ENCODE measurements around the gene AKR1A1.
"Not testable (repeated sequence)": the region's sequence is repeated elsewhere in the genome, so short reads cannot be mapped to it uniquely, and the experiment has no call there.

AKR1A1 gene

GRCh38 chr1:45521413-45522323, 29.0 kb upstream of the AKR1A1 start, which contains the start of gene PRDX1:
PRDX1 (minus strand) TSS chr1:45521884; CDS start chr1:45519043, 2,841 bp downstream.
- TF ChIP-seq, protein P1, sequence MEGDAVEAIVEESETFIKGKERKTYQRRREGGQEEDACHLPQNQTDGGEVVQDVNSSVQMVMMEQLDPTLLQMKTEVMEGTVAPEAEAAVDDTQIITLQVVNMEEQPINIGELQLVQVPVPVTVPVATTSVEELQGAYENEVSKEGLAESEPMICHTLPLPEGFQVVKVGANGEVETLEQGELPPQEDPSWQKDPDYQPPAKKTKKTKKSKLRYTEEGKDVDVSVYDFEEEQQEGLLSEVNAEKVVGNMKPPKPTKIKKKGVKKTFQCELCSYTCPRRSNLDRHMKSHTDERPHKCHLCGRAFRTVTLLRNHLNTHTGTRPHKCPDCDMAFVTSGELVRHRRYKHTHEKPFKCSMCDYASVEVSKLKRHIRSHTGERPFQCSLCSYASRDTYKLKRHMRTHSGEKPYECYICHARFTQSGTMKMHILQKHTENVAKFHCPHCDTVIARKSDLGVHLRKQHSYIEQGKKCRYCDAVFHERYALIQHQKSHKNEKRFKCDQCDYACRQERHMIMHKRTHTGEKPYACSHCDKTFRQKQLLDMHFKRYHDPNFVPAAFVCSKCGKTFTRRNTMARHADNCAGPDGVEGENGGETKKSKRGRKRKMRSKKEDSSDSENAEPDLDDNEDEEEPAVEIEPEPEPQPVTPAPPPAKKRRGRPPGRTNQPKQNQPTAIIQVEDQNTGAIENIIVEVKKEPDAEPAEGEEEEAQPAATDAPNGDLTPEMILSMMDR (IDR thresholded peaks at IDR 0.05; ENCODE audit: low read depth, low read length, poor library complexity, severe bottlenecking), result peak; percentile 29
- TF ChIP-seq EZH2phosphoT487 (IDR thresholded peaks at IDR 0.05; ENCODE audit: borderline replicate concordance, low read length), result no peak
- Histone ChIP-seq H3F3A (ENCODE audit: control insufficient read depth, insufficient read depth) (0 out of 2 replicates have a peak, but pooled peaks cover 4% of the 10 kb centered on the region), H3K4me2 (ENCODE audit: low read length) (peak within 1 kb of the TSS; percentile 86), H3K4me3 (ENCODE audit: low read length) (peak within 1 kb of the TSS; percentile 97), H3K4me1 (ENCODE audit: control insufficient read depth, low read length) (peaks cover 50% of the 10 kb centered on the region), H3K36me3 (ENCODE audit: control insufficient read depth, low read length) (peaks cover 42% of the 10 kb centered on the region), H3K79me2 (ENCODE audit: control insufficient read depth, low read length) (peaks cover 52% of the 10 kb centered on the region), H3K27me3 (ENCODE audit: control insufficient read depth, low read length) (no peaks in the 10 kb centered on the region; the same call in 1 of the 2 replicates), H4K20me1 (ENCODE audit: control insufficient read depth, insufficient read depth, low read depth, low read length) (peaks cover 10% of the 10 kb centered on the region; the same call in 1 of the 2 replicates), H3K9me2 (replicated peaks; ENCODE audit: control insufficient read depth, low read length) (no peaks in the 10 kb centered on the region), H3K9me3 (ENCODE audit: control insufficient read depth, insufficient read depth, low read length) (no peaks in the 10 kb centered on the region), H3K27ac (ENCODE audit: low read depth, low read length) (peak within 1 kb of the TSS; percentile 77)

DNA sequence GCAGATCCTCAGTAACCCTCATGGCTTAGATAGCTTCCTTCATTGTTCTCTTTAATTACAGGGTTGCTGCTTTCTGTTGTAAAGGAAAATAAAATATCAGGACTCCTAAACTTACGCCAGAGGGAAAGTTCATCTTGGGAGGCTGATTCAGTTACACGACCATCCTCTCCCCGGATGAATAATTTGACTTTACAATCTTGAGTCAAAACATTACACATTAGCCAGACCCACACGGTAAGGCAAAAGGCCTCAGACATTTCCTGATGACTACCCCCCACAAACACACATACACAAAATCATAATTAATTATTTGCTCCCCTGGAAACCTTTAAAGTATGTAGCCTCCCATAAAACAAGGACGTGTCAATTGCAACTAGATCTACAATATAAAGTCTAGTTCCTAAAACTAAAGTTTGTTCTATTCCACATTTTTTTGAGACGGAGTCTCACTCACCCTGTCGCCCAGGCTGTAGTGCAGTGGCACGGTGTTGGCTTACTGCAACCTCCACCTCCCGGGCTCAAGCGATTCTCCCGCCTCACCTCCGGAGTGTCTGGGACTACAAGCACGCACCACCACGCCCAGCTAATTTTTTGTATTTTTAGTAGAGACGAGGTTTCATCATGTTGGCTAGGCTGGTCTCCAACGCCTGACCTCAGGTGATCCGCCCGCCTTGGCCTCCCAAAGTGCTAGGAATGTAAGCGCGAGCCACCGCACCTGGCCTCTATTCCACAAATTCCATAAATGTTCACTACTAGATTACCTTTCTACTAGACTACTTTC, 28.1 kb upstream of the AKR1A1 start:
- Histone ChIP-seq H3K36me3 (ENCODE audit: control insufficient read depth, low read length) (peaks cover 34% of the 10 kb centered on the region), H3K4me3 (ENCODE audit: low read length) (peak overlapping the region; percentile 97), H3K4me2 (ENCODE audit: low read length) (peak overlapping the region; percentile 86), H3K4me1 (ENCODE audit: control insufficient read depth, low read length) (peaks cover 50% of the 10 kb centered on the region), H3K27me3 (ENCODE audit: control insufficient read depth, low read length) (no peaks in the 10 kb centered on the region; the same call in 1 of the 2 replicates), H3K9me3 (ENCODE audit: control insufficient read depth, insufficient read depth, low read length) (no peaks in the 10 kb centered on the region), H3K79me2 (ENCODE audit: control insufficient read depth, low read length) (peaks cover 44% of the 10 kb centered on the region), H3K27ac (ENCODE audit: low read depth, low read length) (peak overlapping the region; percentile 77), H4K20me1 (ENCODE audit: control insufficient read depth, insufficient read depth, low read depth, low read length) (peaks cover 10% of the 10 kb centered on the region; the same call in 1 of the 2 replicates), H3K9me2 (replicated peaks; ENCODE audit: control insufficient read depth, low read length) (no peaks in the 10 kb centered on the region), H3F3A (ENCODE audit: control insufficient read depth, insufficient read depth) (0 out of 2 replicates have a peak, but pooled peaks cover 4% of the 10 kb centered on the region)
- no peak for TF ChIP-seq EZH2phosphoT487 (IDR thresholded peaks at IDR 0.05; ENCODE audit: borderline replicate concordance, low read length)
- TF ChIP-seq, protein P1 (IDR thresholded peaks at IDR 0.05; ENCODE audit: low read depth, low read length, poor library complexity, severe bottlenecking), result no peak

- H3K4me1 ChIP-seq (ENCODE audit: control insufficient read depth, low read length), result peaks cover 42% of the 10 kb centered on the region
- not testable (repeated sequence) for H3K27ac ChIP-seq (ENCODE audit: low read depth, low read length); H3K4me3 ChIP-seq (ENCODE audit: low read length); H3K4me2 ChIP-seq (ENCODE audit: low read length); H3K9me2 ChIP-seq (replicated peaks; ENCODE audit: control insufficient read depth, low read length); H3K27me3 ChIP-seq (ENCODE audit: control insufficient read depth, low read length); H3F3A ChIP-seq (ENCODE audit: control insufficient read depth, insufficient read depth); H4K20me1 ChIP-seq (ENCODE audit: control insufficient read depth, insufficient read depth, low read depth, low read length); H3K9me3 ChIP-seq (ENCODE audit: control insufficient read depth, insufficient read depth, low read length)
- H3K36me3 ChIP-seq (ENCODE audit: control insufficient read depth, low read length), result peaks cover 26% of the 10 kb centered on the region
- H3K79me2 ChIP-seq (ENCODE audit: control insufficient read depth, low read length), result peaks cover 36% of the 10 kb centered on the region
These were observed 27.1 kb upstream of the AKR1A1 start for GRCh38 chr1:45523516-45523915.

DNA sequence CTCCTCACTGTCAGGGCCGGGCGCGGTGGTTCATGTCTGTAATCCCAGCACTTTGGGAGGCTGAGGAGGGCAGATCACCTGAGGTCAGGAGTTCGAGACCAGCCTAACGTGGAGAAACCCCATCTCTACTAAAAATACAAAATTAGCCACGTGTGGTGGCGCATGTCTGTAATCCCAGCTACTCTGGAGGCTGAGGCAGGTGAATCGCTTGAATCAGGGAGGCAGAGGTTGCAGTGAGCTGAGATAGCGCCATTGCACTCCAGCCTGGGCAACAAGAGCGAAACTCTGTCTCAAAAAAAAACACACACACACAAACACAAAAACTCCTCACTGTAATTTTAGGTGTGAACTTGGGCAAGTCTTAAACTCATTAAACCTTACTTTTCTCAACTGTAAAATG, 26.7 kb upstream of the AKR1A1 start:
- H3K9me2 ChIP-seq (replicated peaks; ENCODE audit: control insufficient read depth, low read length); H3K27me3 ChIP-seq (ENCODE audit: control insufficient read depth, low read length); H4K20me1 ChIP-seq (ENCODE audit: control insufficient read depth, insufficient read depth, low read depth, low read length); H3K4me3 ChIP-seq (ENCODE audit: low read length); H3K4me2 ChIP-seq (ENCODE audit: low read length); H3K9me3 ChIP-seq (ENCODE audit: control insufficient read depth, insufficient read depth, low read length); H3K27ac ChIP-seq (ENCODE audit: low read depth, low read length); H3F3A ChIP-seq (ENCODE audit: control insufficient read depth, insufficient read depth): not testable (repeated sequence)
- H3K36me3 ChIP-seq (ENCODE audit: control insufficient read depth, low read length), result peaks cover 21% of the 10 kb centered on the region
- peaks cover 38% of the 10 kb centered on the region for H3K4me1 ChIP-seq (ENCODE audit: control insufficient read depth, low read length)
- peaks cover 31% of the 10 kb centered on the region for H3K79me2 ChIP-seq (ENCODE audit: control insufficient read depth, low read length)
